ENCODE data around the gene ZKSCAN4. TPM values are rescaled to one million over a fixed set of nuclear protein-coding genes. Genes with fewer than 3 reads are reported as not detected.

Gene ZKSCAN4
- total and polyA plus RNA-seq, 2 donors (not counting 1 experiment from before 2014, with no cell fraction given) = 3.0 to 12.1 TPM

DNA sequence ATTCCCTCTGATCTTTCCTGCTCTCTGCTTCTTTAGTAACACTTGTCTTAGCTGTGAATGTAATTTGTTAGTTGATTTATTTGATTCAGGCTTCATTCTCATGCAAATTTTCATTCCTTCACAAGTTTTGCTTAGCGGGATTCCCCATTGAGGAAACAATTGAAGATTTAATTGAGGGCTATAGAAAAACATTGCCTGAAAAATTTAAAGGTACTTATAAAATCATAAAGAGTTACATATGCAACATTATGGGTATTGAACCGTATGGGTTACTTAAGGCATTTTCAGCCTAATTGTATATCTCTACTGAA, 38.9 kb downstream of the ZKSCAN4 start:
- ATAC-seq (ENCODE audit: low read depth) (no peak), DNase-seq (no peak)
- Histone ChIP-seq H4K20me1 (ENCODE audit: control insufficient read depth, insufficient read depth, low read length, poor library complexity, severe bottlenecking) (no peaks in the 10 kb centered on the region), H3K27ac (ENCODE audit: low read length in 2 of 2) (no peak overlapping the region), H3K36me3 (replicated peaks in 1 of 2; ENCODE audit: control extremely low read depth in 1 of 2, control insufficient read depth in 1 of 2, extremely low read depth in 1 of 2, insufficient read depth in 2 of 2, low read length in 1 of 2) (no peaks in the 10 kb centered on the region), H3K79me2 (ENCODE audit: control insufficient read depth, insufficient read depth, low read length) (no peaks in the 10 kb centered on the region), H3K9me3 (ENCODE audit: control extremely low read depth in 1 of 3, control insufficient read depth in 2 of 3, insufficient read depth in 1 of 3, low read length in 2 of 3) (peaks cover under 1 to 30% (median 2%) of the 10 kb centered on the region in 3 donors), H3K9ac (ENCODE audit: low read length) (no peak overlapping the region), H3K4me3 (ENCODE audit: control extremely low read depth in 1 of 5, extremely low read depth in 1 of 5, insufficient read depth in 1 of 5, low read depth in 2 of 5, low read length in 4 of 5) (no peak overlapping the region), H2AFZ (ENCODE audit: insufficient read depth, low read depth, low read length, poor library complexity, severe bottlenecking) (no peak overlapping the region), H3K4me2 (replicated peaks; ENCODE audit: low read depth, low read length, poor library complexity, severe bottlenecking) (no peak overlapping the region), H3K4me1 (ENCODE audit: control insufficient read depth in 2 of 2, insufficient read depth in 2 of 2, low read length in 2 of 2) (peaks cover 17 to 28% of the 10 kb centered on the region in 2 donors), H3K27me3 (replicated peaks in 1 of 4; ENCODE audit: control extremely low read depth in 1 of 4, control insufficient read depth in 3 of 4, insufficient read depth in 4 of 4, low read length in 3 of 4) (peaks cover 4 to 72% (median 67%) of the 10 kb centered on the region in 4 experiments)
- Mint-ChIP-seq H3K27ac (no peak overlapping the region), H3K27me3 (peaks cover 75% of the 10 kb centered on the region), H3K4me3 (peak overlapping the region; percentile 74), H3K4me1 (peaks cover 17% of the 10 kb centered on the region), H3K9me3 (ENCODE audit: insufficient read depth) (no peaks in the 10 kb centered on the region)
- POLR2A ChIA-PET = no interaction called here
- CTCF ChIA-PET = no interaction called here
- TF ChIP-seq EZH2 (IDR thresholded peaks at IDR 0.05; ENCODE audit: borderline replicate concordance, insufficient read depth, low read depth, low read length, poor library complexity, severe bottlenecking) = no peak
- TF ChIP-seq, protein P1, sequence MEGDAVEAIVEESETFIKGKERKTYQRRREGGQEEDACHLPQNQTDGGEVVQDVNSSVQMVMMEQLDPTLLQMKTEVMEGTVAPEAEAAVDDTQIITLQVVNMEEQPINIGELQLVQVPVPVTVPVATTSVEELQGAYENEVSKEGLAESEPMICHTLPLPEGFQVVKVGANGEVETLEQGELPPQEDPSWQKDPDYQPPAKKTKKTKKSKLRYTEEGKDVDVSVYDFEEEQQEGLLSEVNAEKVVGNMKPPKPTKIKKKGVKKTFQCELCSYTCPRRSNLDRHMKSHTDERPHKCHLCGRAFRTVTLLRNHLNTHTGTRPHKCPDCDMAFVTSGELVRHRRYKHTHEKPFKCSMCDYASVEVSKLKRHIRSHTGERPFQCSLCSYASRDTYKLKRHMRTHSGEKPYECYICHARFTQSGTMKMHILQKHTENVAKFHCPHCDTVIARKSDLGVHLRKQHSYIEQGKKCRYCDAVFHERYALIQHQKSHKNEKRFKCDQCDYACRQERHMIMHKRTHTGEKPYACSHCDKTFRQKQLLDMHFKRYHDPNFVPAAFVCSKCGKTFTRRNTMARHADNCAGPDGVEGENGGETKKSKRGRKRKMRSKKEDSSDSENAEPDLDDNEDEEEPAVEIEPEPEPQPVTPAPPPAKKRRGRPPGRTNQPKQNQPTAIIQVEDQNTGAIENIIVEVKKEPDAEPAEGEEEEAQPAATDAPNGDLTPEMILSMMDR (IDR thresholded peaks at IDR 0.05) = no peak
- WGBS (ENCODE audit: insufficient coverage) = no CpG with 5 or more reads among the region's 2 CpGs
- intact Hi-C loops (cut with micrococcal nuclease) = loop anchor here (10.0 kb wide), 1 partner anchor 308 kb away; no protein-coding TSS in a partner anchor

- ATAC-seq (ENCODE audit: low read depth) (no peak), DNase-seq (peak; percentile 32)
- Mint-ChIP-seq H3K27ac (peak overlapping the region; percentile 8), H3K4me3 (peak overlapping the region; percentile 74), H3K4me1 (peaks cover 22% of the 10 kb centered on the region), H3K27me3 (peaks cover 80% of the 10 kb centered on the region), H3K9me3 (ENCODE audit: insufficient read depth) (no peaks in the 10 kb centered on the region)
- Histone ChIP-seq H3K27me3 (replicated peaks in 1 of 4; ENCODE audit: control extremely low read depth in 1 of 4, control insufficient read depth in 3 of 4, insufficient read depth in 4 of 4, low read length in 3 of 4) (peaks cover 4 to 74% (median 71%) of the 10 kb centered on the region in 4 experiments), H3K9me3 (ENCODE audit: control extremely low read depth in 1 of 3, control insufficient read depth in 2 of 3, insufficient read depth in 1 of 3, low read length in 2 of 3) (peaks cover 2 to 30% (median 3%) of the 10 kb centered on the region in 3 donors), H3K4me2 (replicated peaks; ENCODE audit: low read depth, low read length, poor library complexity, severe bottlenecking) (peak overlapping the region; percentile 55), H3K9ac (ENCODE audit: low read length) (peak overlapping the region; percentile 30), H2AFZ (ENCODE audit: insufficient read depth, low read depth, low read length, poor library complexity, severe bottlenecking) (peak overlapping the region; percentile 26), H3K79me2 (ENCODE audit: control insufficient read depth, insufficient read depth, low read length) (no peaks in the 10 kb centered on the region), H3K36me3 (replicated peaks in 1 of 2; ENCODE audit: control extremely low read depth in 1 of 2, control insufficient read depth in 1 of 2, extremely low read depth in 1 of 2, insufficient read depth in 2 of 2, low read length in 1 of 2) (no peaks in the 10 kb centered on the region), H3K27ac (ENCODE audit: low read length in 2 of 2) (no peak overlapping the region), H4K20me1 (ENCODE audit: control insufficient read depth, insufficient read depth, low read length, poor library complexity, severe bottlenecking) (no peaks in the 10 kb centered on the region), H3K4me1 (ENCODE audit: control insufficient read depth in 2 of 2, insufficient read depth in 2 of 2, low read length in 2 of 2) (peaks cover 20 to 31% of the 10 kb centered on the region in 2 donors), H3K4me3 (ENCODE audit: control extremely low read depth in 1 of 5, extremely low read depth in 1 of 5, insufficient read depth in 1 of 5, low read depth in 2 of 5, low read length in 4 of 5) (peak overlapping the region in 2 of 5 experiments; percentile 1 to 42)
- intact Hi-C loops (cut with micrococcal nuclease) = loop anchor here (10.0 kb wide), 1 partner anchor 308 kb away; no protein-coding TSS in a partner anchor
- TF ChIP-seq, protein P1 (IDR thresholded peaks at IDR 0.05) = no peak
- no peak for TF ChIP-seq EZH2 (IDR thresholded peaks at IDR 0.05; ENCODE audit: borderline replicate concordance, insufficient read depth, low read depth, low read length, poor library complexity, severe bottlenecking)
- ChIA-PET CTCF (no interaction called here), POLR2A (no interaction called here)
- WGBS (ENCODE audit: insufficient coverage) = 2% methylated on average over 14 of the region's 21 CpGs
Measured at GRCh38 chr6:28212510-28213212, 39.4 kb downstream of the ZKSCAN4 start.
